DLD1 (cell line): ENCODE measurements around the gene RRP36.
"Not testable (repeated sequence)": the region's sequence is repeated elsewhere in the genome, so short reads cannot be mapped to it uniquely, and the experiment has no call there.

Source experiments
- in situ Hi-C: cut with HindIII; loops from 2 replicates; pipeline ENCODE4 v1.10.0; 2017; ENCODE audit warnings: low sequenced_read_pairs

Gene RRP36

GRCh38 chr6:43036712-43037111 lies 15.3 kb downstream of the RRP36 start:
- in situ Hi-C loops = no loop called here

GRCh38 chr6:43037197-43037596 lies 15.8 kb downstream of the RRP36 start:
- in situ Hi-C loops = no loop called here

- in situ Hi-C loops = no loop called here
Observed at GRCh38 chr6:43037706-43038105, 16.3 kb downstream of the RRP36 start.

GRCh38 chr6:43038727-43039126 lies 17.3 kb downstream of the RRP36 start:
- in situ Hi-C loops = no loop called here

GRCh38 chr6:43040542-43041257 lies 19.3 kb downstream of the RRP36 start:
- in situ Hi-C loops = no loop called here

- in situ Hi-C loops = not testable (repeated sequence)
Observed at GRCh38 chr6:43041475-43041874, 20.1 kb downstream of the RRP36 start.

- in situ Hi-C loops = no loop called here
Observed at GRCh38 chr6:43043310-43043709, 21.9 kb downstream of the RRP36 start.

GRCh38 chr6:43045371-43045930 lies 24.0 kb downstream of the RRP36 start:
- in situ Hi-C loops = no loop called here

- in situ Hi-C loops = no loop called here
Observed at GRCh38 chr6:43047998-43048397, 26.6 kb downstream of the RRP36 start.

GRCh38 chr6:43050981-43051380 lies 29.6 kb downstream of the RRP36 start:
- in situ Hi-C loops = no loop called here

GRCh38 chr6:43052225-43052841 lies 30.9 kb downstream of the RRP36 start:
- in situ Hi-C loops = no loop called here

- in situ Hi-C loops = no loop called here
Observed at GRCh38 chr6:43052842-43053544, 31.6 kb downstream of the RRP36 start.

GRCh38 chr6:43053545-43054205 lies 32.3 kb downstream of the RRP36 start, which contains the start of gene CUL7:
Gene CUL7, minus strand, starts transcription at chr6:43053851. Its CDS starts 1,063 bp downstream, at chr6:43052788.
- in situ Hi-C loops = no loop called here

- in situ Hi-C loops = no loop called here
Observed at GRCh38 chr6:43054206-43054943, 33.0 kb downstream of the RRP36 start.

GRCh38 chr6:43055966-43056365 lies 34.5 kb downstream of the RRP36 start:
- in situ Hi-C loops = no loop called here

- in situ Hi-C loops = no loop called here
Observed at GRCh38 chr6:43058531-43058930, 37.1 kb downstream of the RRP36 start.

- in situ Hi-C loops = no loop called here
Observed at GRCh38 chr6:43059168-43060033, 38.0 kb downstream of the RRP36 start, which contains the start of the genes KLC4 and MRPL2. Gene KLC4, plus strand, starts transcription at chr6:43059631. Its CDS starts 1,705 bp downstream, at chr6:43061336. Gene MRPL2, minus strand, starts transcription at chr6:43059434. Its CDS starts 53 bp downstream, at chr6:43059381.

GRCh38 chr6:43060034-43060754 lies 38.8 kb downstream of the RRP36 start:
- in situ Hi-C loops = no loop called here
